ENCODE measurements around the gene TSPAN3.
A peak's percentile ranks its signal among the peaks of the same experiment; 100 is the strongest.

Gene TSPAN3

GRCh38 chr15:77027111-77027696 lies 43.7 kb downstream of the TSPAN3 start:
- no peak overlapping the region for H3K27ac ChIP-seq (ENCODE audit: low read depth, low read length)
- H2AFZ ChIP-seq (ENCODE audit: low read length, unreplicated experiment), result no peak overlapping the region
- peaks cover 6% of the 10 kb centered on the region for H3K4me1 ChIP-seq (ENCODE audit: control insufficient read depth, insufficient read depth, low read length, unreplicated experiment)
- H3K79me2 ChIP-seq (ENCODE audit: control insufficient read depth, insufficient read depth, low read length, unreplicated experiment), result no peaks in the 10 kb centered on the region
- H3K36me3 ChIP-seq (ENCODE audit: insufficient read depth, low read length), result no peaks in the 10 kb centered on the region
- no peak overlapping the region for H3K4me3 ChIP-seq (ENCODE audit: low read depth, low read length)
- H3K27me3 ChIP-seq (ENCODE audit: insufficient read depth, low read length), result no peaks in the 10 kb centered on the region

- H3K27me3 ChIP-seq (ENCODE audit: insufficient read depth, low read length), result no peaks in the 10 kb centered on the region
- no peak overlapping the region for H2AFZ ChIP-seq (ENCODE audit: low read length, unreplicated experiment)
- no peaks in the 10 kb centered on the region for H3K36me3 ChIP-seq (ENCODE audit: insufficient read depth, low read length)
- no peak overlapping the region for H3K4me3 ChIP-seq (ENCODE audit: low read depth, low read length)
- H3K79me2 ChIP-seq (ENCODE audit: control insufficient read depth, insufficient read depth, low read length, unreplicated experiment), result no peaks in the 10 kb centered on the region
- peaks cover 12% of the 10 kb centered on the region for H3K4me1 ChIP-seq (ENCODE audit: control insufficient read depth, insufficient read depth, low read length, unreplicated experiment)
- H3K27ac ChIP-seq (ENCODE audit: low read depth, low read length), result no peak overlapping the region
Measured at GRCh38 chr15:77026501-77027110, 44.3 kb downstream of the TSPAN3 start.

- Histone ChIP-seq H3K36me3 (ENCODE audit: insufficient read depth, low read length) (no peaks in the 10 kb centered on the region), H3K27me3 (ENCODE audit: insufficient read depth, low read length) (no peaks in the 10 kb centered on the region), H3K79me2 (ENCODE audit: control insufficient read depth, insufficient read depth, low read length, unreplicated experiment) (no peaks in the 10 kb centered on the region), H3K4me3 (ENCODE audit: low read depth, low read length) (no peak overlapping the region), H3K4me1 (ENCODE audit: control insufficient read depth, insufficient read depth, low read length, unreplicated experiment) (peaks cover 16% of the 10 kb centered on the region), H3K27ac (ENCODE audit: low read depth, low read length) (no peak overlapping the region), H2AFZ (ENCODE audit: low read length, unreplicated experiment) (no peak overlapping the region)
Measured at GRCh38 chr15:77025941-77026411, 44.9 kb downstream of the TSPAN3 start.

GRCh38 chr15:77025083-77025901 lies 45.6 kb downstream of the TSPAN3 start:
- Histone ChIP-seq H2AFZ (ENCODE audit: low read length, unreplicated experiment) (no peak overlapping the region), H3K27me3 (ENCODE audit: insufficient read depth, low read length) (no peaks in the 10 kb centered on the region), H3K4me1 (ENCODE audit: control insufficient read depth, insufficient read depth, low read length, unreplicated experiment) (peaks cover 16% of the 10 kb centered on the region), H3K79me2 (ENCODE audit: control insufficient read depth, insufficient read depth, low read length, unreplicated experiment) (no peaks in the 10 kb centered on the region), H3K36me3 (ENCODE audit: insufficient read depth, low read length) (no peaks in the 10 kb centered on the region), H3K4me3 (ENCODE audit: low read depth, low read length) (no peak overlapping the region), H3K27ac (ENCODE audit: low read depth, low read length) (no peak overlapping the region)

- Histone ChIP-seq H3K79me2 (ENCODE audit: control insufficient read depth, insufficient read depth, low read length, unreplicated experiment) (no peaks in the 10 kb centered on the region), H3K4me3 (ENCODE audit: low read depth, low read length) (no peak overlapping the region), H3K27ac (ENCODE audit: low read depth, low read length) (no peak overlapping the region), H3K27me3 (ENCODE audit: insufficient read depth, low read length) (no peaks in the 10 kb centered on the region), H2AFZ (ENCODE audit: low read length, unreplicated experiment) (no peak overlapping the region), H3K4me1 (ENCODE audit: control insufficient read depth, insufficient read depth, low read length, unreplicated experiment) (peaks cover 24% of the 10 kb centered on the region), H3K36me3 (ENCODE audit: insufficient read depth, low read length) (no peaks in the 10 kb centered on the region)
Measured at GRCh38 chr15:77024273-77025082, 46.4 kb downstream of the TSPAN3 start.

- no peak overlapping the region for H3K27ac ChIP-seq (ENCODE audit: low read depth, low read length)
- no peak overlapping the region for H3K4me3 ChIP-seq (ENCODE audit: low read depth, low read length)
- H3K36me3 ChIP-seq (ENCODE audit: insufficient read depth, low read length), result no peaks in the 10 kb centered on the region
- H3K4me1 ChIP-seq (ENCODE audit: control insufficient read depth, insufficient read depth, low read length, unreplicated experiment), result peaks cover 24% of the 10 kb centered on the region
- no peak overlapping the region for H2AFZ ChIP-seq (ENCODE audit: low read length, unreplicated experiment)
- no peaks in the 10 kb centered on the region for H3K79me2 ChIP-seq (ENCODE audit: control insufficient read depth, insufficient read depth, low read length, unreplicated experiment)
- no peaks in the 10 kb centered on the region for H3K27me3 ChIP-seq (ENCODE audit: insufficient read depth, low read length)
Measured at GRCh38 chr15:77023576-77024272, 47.2 kb downstream of the TSPAN3 start.

- H3K79me2 ChIP-seq (ENCODE audit: control insufficient read depth, insufficient read depth, low read length, unreplicated experiment), result no peaks in the 10 kb centered on the region
- peak overlapping the region; percentile 40 for H3K27ac ChIP-seq (ENCODE audit: low read depth, low read length)
- peak overlapping the region; percentile 16 for H2AFZ ChIP-seq (ENCODE audit: low read length, unreplicated experiment)
- peaks cover 24% of the 10 kb centered on the region for H3K4me1 ChIP-seq (ENCODE audit: control insufficient read depth, insufficient read depth, low read length, unreplicated experiment)
- H3K27me3 ChIP-seq (ENCODE audit: insufficient read depth, low read length), result no peaks in the 10 kb centered on the region
- no peaks in the 10 kb centered on the region for H3K36me3 ChIP-seq (ENCODE audit: insufficient read depth, low read length)
- no peak overlapping the region for H3K4me3 ChIP-seq (ENCODE audit: low read depth, low read length)
Measured at GRCh38 chr15:77022646-77023575, 48.0 kb downstream of the TSPAN3 start.

GRCh38 chr15:77021803-77022381 lies 49.0 kb downstream of the TSPAN3 start:
- Histone ChIP-seq H3K79me2 (ENCODE audit: control insufficient read depth, insufficient read depth, low read length, unreplicated experiment) (no peaks in the 10 kb centered on the region), H2AFZ (ENCODE audit: low read length, unreplicated experiment) (peak overlapping the region; percentile 16), H3K4me3 (ENCODE audit: low read depth, low read length) (no peak overlapping the region), H3K27me3 (ENCODE audit: insufficient read depth, low read length) (no peaks in the 10 kb centered on the region), H3K4me1 (ENCODE audit: control insufficient read depth, insufficient read depth, low read length, unreplicated experiment) (peaks cover 24% of the 10 kb centered on the region), H3K27ac (ENCODE audit: low read depth, low read length) (peak overlapping the region; percentile 40), H3K36me3 (ENCODE audit: insufficient read depth, low read length) (no peaks in the 10 kb centered on the region)

GRCh38 chr15:77021088-77021481 lies 49.8 kb downstream of the TSPAN3 start:
- Histone ChIP-seq H3K27ac (ENCODE audit: low read depth, low read length) (no peak overlapping the region), H3K4me1 (ENCODE audit: control insufficient read depth, insufficient read depth, low read length, unreplicated experiment) (peaks cover 24% of the 10 kb centered on the region), H3K36me3 (ENCODE audit: insufficient read depth, low read length) (no peaks in the 10 kb centered on the region), H3K27me3 (ENCODE audit: insufficient read depth, low read length) (no peaks in the 10 kb centered on the region), H3K79me2 (ENCODE audit: control insufficient read depth, insufficient read depth, low read length, unreplicated experiment) (no peaks in the 10 kb centered on the region), H3K4me3 (ENCODE audit: low read depth, low read length) (no peak overlapping the region), H2AFZ (ENCODE audit: low read length, unreplicated experiment) (no peak overlapping the region)
